Measurements from ENCODE around the gene ABCG4. TPM values are rescaled to one million over a fixed set of nuclear protein-coding genes. Genes with fewer than 3 reads are reported as not detected.
"Not testable (repeated sequence)": the region's sequence is repeated elsewhere in the genome, so short reads cannot be mapped to it uniquely, and the experiment has no call there.

Gene ABCG4
- total and polyA plus RNA-seq, 9 donors = 0.06 to 1.3 (median 0.32) TPM; not detected in 3

GRCh38 chr11:119166368-119167076, 17.7 kb downstream of the ABCG4 start:
- TF ChIP-seq EP300 (IDR thresholded peaks at IDR 0.05) = no peak
- DNase-seq = no peak
- H3K9me3 ChIP-seq = no peaks in the 10 kb centered on the region
- no peaks in the 10 kb centered on the region for H3K27me3 ChIP-seq
- WGBS, 3 donors = 71 to 81% (median 80%) methylated on average over 8 of the region's 8 CpGs
- H3K27ac ChIP-seq = no peak overlapping the region
- intact Hi-C loops (cut with DNase I) = no loop called here
- peaks cover 2% of the 10 kb centered on the region for H3K4me1 ChIP-seq (ENCODE audit: insufficient read depth)
- no peaks in the 10 kb centered on the region for H3K36me3 ChIP-seq
- no peak overlapping the region for H3K4me3 ChIP-seq

DNA sequence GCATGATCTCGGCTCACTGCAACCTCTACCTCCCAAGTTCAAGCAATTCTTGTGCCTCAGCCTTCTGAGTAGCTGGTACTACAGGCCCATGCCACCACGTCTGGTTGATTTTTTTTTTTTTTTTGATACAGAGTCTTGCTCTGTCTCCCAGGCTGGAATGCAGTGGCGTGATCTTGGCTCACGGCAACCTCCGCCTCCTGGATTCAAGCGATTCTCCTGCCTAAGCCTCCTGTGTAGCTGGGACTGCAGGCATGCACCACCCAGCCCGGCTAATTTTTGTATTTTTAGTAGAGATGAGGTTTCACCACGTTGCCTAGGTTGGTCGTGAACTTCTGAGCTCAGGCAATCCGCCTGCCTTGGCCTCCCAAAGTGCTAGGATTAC, 18.2 kb downstream of the ABCG4 start:
- H3K4me3 ChIP-seq; H3K27me3 ChIP-seq; H3K27ac ChIP-seq; intact Hi-C loops (cut with DNase I); H3K4me1 ChIP-seq (ENCODE audit: insufficient read depth); DNase-seq; H3K9me3 ChIP-seq; H3K36me3 ChIP-seq: not testable (repeated sequence)
- WGBS, 3 donors = 83 to 87% (median 86%) methylated on average over 10 of the region's 10 CpGs

- intact Hi-C loops (cut with DNase I) = no loop called here
- no peaks in the 10 kb centered on the region for H3K9me3 ChIP-seq
- 55 to 65% (median 64%) methylated on average over 6 of the region's 6 CpGs for WGBS, 3 donors
- peak in 1 of 5 donors; percentile 32 for DNase-seq
- H3K27me3 ChIP-seq = no peaks in the 10 kb centered on the region
- H3K4me3 ChIP-seq = no peak overlapping the region
- no peak overlapping the region for H3K27ac ChIP-seq
- H3K4me1 ChIP-seq (ENCODE audit: insufficient read depth) = peaks cover 2% of the 10 kb centered on the region
- no peaks in the 10 kb centered on the region for H3K36me3 ChIP-seq
- TF ChIP-seq CTCF (IDR thresholded peaks at IDR 0.05) (no peak), EP300 (IDR thresholded peaks at IDR 0.05) (no peak), POLR2A (IDR thresholded peaks at IDR 0.05) (no peak)
Measured at GRCh38 chr11:119167933-119168332, 19.1 kb downstream of the ABCG4 start.

GRCh38 chr11:119168471-119169281, 19.8 kb downstream of the ABCG4 start, which contains the start of gene NLRX1:
Gene NLRX1, plus strand, starts transcription at chr11:119168725. Its CDS starts 2,679 bp downstream, at chr11:119171404.
- H3K36me3 ChIP-seq = no peaks in the 10 kb centered on the region
- 3 to 7% (median 5%) methylated on average over 38 to 63 of the region's 63 CpGs for WGBS, 3 donors
- H3K4me3 ChIP-seq = peak within 1 kb of the TSS; percentile 67
- peak within 1 kb of the TSS; percentile 65 to 69 for H3K27ac ChIP-seq
- peaks cover 2% of the 10 kb centered on the region for H3K4me1 ChIP-seq (ENCODE audit: insufficient read depth)
- intact Hi-C loops (cut with DNase I) = no loop called here
- no peaks in the 10 kb centered on the region for H3K27me3 ChIP-seq
- no peaks in the 10 kb centered on the region for H3K9me3 ChIP-seq
- TF ChIP-seq POLR2A (IDR thresholded peaks at IDR 0.05) = peak; percentile 55
- no peak for TF ChIP-seq EP300 (IDR thresholded peaks at IDR 0.05)
- peak; percentile 70 to 74 (median 73) for TF ChIP-seq CTCF (IDR thresholded peaks at IDR 0.05)
- peak; percentile 73 to 84 (median 81) for DNase-seq

DNA sequence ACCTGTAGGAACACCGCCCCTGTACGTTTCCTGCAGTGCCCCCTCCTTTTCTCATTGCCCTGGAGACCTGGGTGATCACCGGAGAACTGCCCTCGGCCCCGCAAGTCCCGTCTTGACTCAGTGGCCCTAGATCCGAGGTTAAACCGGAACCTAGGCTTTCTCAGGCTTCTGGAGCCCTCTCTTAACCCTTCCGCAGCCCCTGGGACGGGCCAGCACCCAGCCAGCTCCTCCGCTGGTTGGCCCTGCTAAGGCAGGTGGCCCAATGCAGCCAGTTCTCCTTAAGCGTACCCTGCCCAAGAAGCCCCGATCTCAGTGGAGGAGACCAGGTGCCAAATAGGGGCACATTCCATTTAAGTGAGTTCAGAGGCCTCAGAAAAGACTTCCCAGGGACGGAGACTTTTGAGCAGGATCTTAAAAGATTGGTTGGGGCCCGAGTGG, 20.4 kb downstream of the ABCG4 start:
- intact Hi-C loops (cut with DNase I) = no loop called here
- Histone ChIP-seq H3K36me3 (no peaks in the 10 kb centered on the region), H3K4me3 (peak overlapping the region; percentile 67), H3K9me3 (no peaks in the 10 kb centered on the region), H3K4me1 (ENCODE audit: insufficient read depth) (peaks cover 2% of the 10 kb centered on the region), H3K27me3 (no peaks in the 10 kb centered on the region), H3K27ac (peak overlapping the region; percentile 65 to 69)
- DNase-seq = peak in 1 of 5 donors; percentile 56
- 14 to 21% (median 18%) methylated on average over 15 of the region's 15 CpGs for WGBS, 3 donors
- TF ChIP-seq POLR2A (IDR thresholded peaks at IDR 0.05) (no peak), EP300 (IDR thresholded peaks at IDR 0.05) (no peak), CTCF (IDR thresholded peaks at IDR 0.05) (no peak)
